HG03066 (cell line): Measurements from ENCODE around the gene PSMD1.
A peak's percentile ranks its signal among the peaks of the same experiment; 100 is the strongest.
"Not testable (repeated sequence)": the region's sequence is repeated elsewhere in the genome, so short reads cannot be mapped to it uniquely, and the experiment has no call there.

Source experiments
- ATAC-seq: cut with Tn5 transposase; IDR thresholded peaks from one replicate; pipeline ENCODE4 v1.9.1; 2021; ENCODE audit warnings: low read depth; ENCODE audit not compliant: unreplicated experiment

The PSMD1 gene

GRCh38 chr2:231056453-231057416 is at the start of gene PSMD1:
Gene PSMD1, plus strand, starts transcription at chr2:231056867. Its CDS starts 159 bp downstream, at chr2:231057026.
- peak; percentile 71 for ATAC-seq

GRCh38 chr2:231007286-231008098 is 49.2 kb upstream of the PSMD1 start:
- no peak for ATAC-seq

DNA sequence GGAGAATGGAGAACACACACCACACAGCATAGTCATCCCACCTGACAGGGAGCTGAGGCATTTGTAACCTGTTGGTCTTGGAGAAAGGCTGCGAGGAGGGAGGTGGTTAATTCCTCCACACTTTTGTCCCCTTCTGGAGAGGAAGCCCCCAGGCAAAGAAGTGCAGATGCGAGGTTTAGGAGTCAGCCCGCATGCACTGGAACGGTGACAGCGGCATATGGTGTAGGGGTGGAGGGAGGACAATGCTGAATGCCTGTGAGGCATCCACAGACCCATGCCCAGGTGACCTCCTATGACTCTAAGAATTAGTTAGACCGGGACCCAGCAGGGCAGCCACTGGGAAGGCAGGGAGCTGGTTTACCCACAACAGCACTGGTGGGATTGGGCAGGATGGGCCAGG is 48.5 kb upstream of the PSMD1 start:
- ATAC-seq: no peak

DNA sequence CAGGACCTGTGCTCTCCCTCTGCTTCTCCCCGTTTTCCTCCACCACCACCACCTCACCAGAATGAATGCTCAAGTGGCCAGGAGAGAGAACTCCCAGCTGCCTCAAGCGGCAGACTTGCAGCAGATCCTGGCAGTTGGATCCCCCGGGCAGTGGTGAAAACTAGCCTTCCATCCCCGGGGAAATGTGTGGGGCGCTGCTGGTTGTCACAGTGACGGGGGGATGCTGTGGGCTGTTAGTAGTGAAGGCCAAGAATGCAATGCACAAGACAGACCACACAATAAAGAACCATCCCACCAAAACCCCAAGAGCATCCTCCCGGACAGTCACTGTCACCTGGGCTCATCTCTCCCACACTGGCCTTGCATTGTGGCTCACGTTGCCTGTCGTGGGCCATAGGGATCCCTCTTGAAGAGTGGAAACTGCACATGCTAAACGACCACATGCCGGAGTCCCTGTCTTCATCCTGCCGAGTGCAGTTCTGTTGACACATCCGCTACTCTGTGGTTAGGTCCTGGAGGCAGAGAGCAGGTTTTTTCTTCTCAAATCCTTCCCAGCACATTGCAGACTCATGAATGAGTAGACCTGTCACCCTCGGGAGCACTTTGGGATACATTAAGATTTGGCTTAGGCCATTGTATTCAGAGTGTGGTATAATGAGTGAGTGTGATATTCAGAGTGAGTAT is 47.3 kb upstream of the PSMD1 start:
- ATAC-seq: no peak

GRCh38 chr2:231010201-231010730 is 46.4 kb upstream of the PSMD1 start:
- no peak for ATAC-seq

GRCh38 chr2:231011526-231011925 is 45.1 kb upstream of the PSMD1 start:
- no peak for ATAC-seq

- no peak for ATAC-seq
These were observed 44.2 kb upstream of the PSMD1 start for GRCh38 chr2:231012463-231012862.

GRCh38 chr2:231013820-231014219 is 42.8 kb upstream of the PSMD1 start:
- no peak for ATAC-seq

DNA sequence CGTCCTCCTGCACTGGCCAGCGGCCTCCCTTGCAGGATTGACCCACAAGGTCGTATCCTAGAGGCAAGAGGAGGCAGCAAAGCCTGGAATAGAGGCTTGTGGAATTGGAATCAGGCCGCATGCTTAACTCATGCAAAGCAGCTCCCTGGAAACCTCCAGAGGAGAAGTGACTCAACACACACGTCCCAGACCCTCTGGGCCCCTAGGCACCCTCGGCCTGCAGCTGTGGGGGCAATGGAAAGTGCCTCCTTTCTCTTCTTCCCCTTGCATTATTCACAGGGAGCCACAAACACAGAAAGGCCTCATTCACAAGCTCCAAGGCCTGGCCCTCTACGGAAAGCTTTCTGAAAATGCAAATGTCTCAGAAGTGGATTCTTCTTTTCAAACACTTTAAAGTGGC is 41.2 kb upstream of the PSMD1 start:
- no peak for ATAC-seq

DNA sequence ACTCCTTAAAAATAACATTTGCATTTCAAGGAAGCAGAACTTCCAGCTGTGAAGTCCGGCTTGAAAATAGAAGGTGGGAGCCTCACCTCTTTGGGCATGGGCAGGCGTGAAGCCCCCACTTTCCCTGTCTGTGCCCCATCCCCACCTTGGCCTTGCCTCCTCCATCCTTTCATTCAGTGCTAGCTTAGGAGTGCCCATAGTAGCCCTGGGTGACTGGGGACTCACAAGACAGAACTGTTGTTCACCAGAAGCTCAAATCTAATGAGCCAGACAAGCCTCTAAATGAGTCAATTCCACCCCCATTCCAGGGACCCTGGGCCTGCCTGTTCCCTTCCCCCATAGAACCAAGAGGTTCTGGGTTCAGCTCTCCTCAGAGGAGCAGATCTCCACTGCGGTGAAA is 40.7 kb upstream of the PSMD1 start:
- ATAC-seq: no peak

DNA sequence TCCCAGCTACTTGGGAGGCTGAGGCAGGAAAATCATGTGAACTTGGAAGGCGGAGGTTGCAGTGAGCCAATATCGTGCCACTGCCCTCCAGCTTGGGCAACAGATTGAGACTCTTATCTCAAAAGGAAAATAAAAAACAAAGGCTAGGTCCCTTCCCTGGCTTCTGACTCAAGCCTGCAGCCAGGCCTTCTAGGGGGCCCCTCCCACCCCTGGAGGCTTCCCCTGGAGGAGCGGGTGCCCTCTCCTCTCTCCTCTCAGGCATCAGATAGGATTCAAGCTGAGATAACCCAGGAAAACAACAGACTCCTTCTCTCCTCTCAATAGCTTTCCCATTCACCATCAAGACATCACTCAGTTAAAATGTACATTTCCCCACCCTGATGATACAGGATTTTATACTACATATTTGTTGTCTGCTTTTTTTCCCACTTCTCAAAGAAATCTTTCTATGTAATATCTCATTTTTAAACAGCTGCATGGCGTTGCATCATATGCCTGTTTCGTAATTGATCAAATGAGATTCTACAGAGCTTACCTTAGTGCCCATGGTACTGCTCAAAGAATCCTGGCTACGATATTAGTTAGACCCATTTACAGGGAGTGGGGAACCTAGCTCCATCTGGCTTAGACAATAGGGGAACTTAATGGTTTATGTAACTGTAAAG is 40.0 kb upstream of the PSMD1 start:
- ATAC-seq: no peak

DNA sequence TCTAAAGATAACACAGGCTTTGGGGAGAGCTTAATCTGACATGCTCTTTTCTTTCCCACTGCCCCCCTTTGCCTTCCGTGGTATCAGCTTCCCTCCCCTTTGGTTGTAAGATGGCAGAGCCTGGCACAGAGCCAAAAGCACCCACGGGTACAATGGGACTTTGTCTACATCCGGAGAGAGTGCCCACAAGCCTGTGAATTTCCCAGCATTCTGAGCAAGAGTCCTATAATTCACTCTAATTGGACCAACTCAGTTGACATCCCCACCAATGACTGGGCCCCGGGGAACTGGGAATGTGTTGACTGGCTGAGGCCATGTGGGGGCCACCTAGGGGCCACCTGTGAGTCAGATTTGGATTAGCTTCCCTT is 39.5 kb upstream of the PSMD1 start:
- no peak for ATAC-seq

DNA sequence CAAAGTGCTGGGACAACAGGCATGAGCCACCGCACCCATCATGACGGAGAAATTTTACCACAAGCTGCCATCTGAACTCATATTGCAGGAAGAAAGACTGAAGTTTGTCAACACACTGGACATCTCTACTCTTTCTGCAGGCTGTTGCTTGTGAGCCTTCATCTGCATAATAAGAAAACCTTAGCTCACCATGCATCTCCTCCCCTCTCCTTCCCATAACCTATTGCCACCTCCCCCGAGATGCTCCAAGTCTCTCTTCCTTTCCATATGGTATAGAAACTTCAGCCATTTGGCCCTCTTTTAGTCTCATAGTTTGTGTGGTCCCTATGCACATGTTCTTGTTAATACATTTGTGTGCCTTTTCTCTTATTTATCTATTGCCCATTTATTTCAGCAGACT is 38.5 kb upstream of the PSMD1 start:
- ATAC-seq: no peak

DNA sequence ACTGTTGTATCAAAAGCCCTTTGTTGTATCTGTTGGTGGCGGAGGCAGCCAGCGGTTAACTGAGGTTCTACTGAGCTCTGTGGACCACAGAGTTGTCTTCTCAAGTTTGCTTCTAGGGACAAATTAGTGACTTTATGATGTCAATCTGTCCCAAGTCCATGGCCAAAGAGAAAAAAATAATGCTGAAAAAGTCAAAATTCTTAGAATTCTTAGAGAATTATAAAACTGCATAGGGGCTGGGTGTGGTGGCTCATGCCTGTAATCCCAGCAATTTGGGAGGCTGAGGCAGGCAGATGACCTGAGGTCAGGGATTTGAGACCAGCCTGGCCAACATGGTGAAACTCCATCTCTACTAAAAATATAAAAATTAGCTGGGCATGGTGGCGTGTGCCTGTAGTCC is 31.6 kb upstream of the PSMD1 start:
- not testable (repeated sequence) for ATAC-seq

GRCh38 chr2:231028889-231029288 is 27.8 kb upstream of the PSMD1 start:
- no peak for ATAC-seq

GRCh38 chr2:231029563-231029962 is 27.1 kb upstream of the PSMD1 start:
- ATAC-seq: no peak

DNA sequence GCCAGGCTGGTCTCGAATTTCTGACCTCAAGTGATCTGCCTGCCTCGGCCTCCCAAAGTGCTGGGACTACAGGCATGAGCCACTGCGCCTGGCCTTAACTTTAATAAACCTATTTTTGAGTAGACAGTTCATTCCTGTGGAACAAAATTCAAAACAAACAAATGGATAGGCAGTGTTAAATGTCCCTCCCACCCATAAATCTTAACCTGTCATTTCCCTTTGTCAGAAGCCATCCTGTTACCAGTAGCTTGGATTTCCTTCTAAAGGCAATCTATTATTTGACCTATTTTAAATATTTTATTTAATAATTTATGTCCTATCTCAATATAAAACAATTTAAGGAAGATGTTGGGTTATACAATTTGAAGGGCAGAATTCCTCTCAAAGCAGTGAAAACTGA is 25.9 kb upstream of the PSMD1 start:
- ATAC-seq: no peak

GRCh38 chr2:231032575-231033140 is 24.0 kb upstream of the PSMD1 start:
- no peak for ATAC-seq

- ATAC-seq: no peak
These were observed 23.2 kb upstream of the PSMD1 start for GRCh38 chr2:231033147-231034132.
